ENCODE measurements around the gene TUB.

TUB gene

DNA sequence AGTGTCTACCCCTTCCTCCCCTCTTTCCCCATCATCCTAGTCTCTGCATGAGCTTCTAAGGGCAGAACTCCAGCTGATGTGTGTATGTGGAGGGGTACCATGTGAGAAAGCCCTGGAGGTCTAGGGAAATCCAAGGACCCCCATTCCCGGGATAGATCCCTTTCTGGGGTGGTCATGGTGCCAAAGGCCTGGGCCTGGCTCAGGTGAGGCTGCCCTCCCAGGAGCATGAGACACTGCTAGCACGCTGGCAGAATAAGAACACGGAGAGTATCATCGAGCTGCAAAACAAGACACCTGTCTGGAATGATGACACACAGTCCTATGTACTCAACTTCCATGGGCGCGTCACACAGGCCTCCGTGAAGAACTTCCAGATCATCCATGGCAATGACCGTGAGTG lies 19.6 kb downstream of the TUB start:
- Histone ChIP-seq H3K36me3 (ENCODE audit: control insufficient read depth, insufficient read depth, low read length) (peaks cover 83% of the 10 kb centered on the region), H3K9me3 (ENCODE audit: control insufficient read depth, insufficient read depth, low read depth, low read length) (no peaks in the 10 kb centered on the region), H3K27me3 (ENCODE audit: control insufficient read depth, insufficient read depth, low read length) (no peaks in the 10 kb centered on the region), H3K9ac (ENCODE audit: low read length) (no peak overlapping the region), H3K4me1 (ENCODE audit: control insufficient read depth, insufficient read depth, low read length) (no peaks in the 10 kb centered on the region), H3K4me3 (ENCODE audit: low read depth, low read length) (no peak overlapping the region), H3K27ac (ENCODE audit: low read depth, low read length) (no peak overlapping the region)

DNA sequence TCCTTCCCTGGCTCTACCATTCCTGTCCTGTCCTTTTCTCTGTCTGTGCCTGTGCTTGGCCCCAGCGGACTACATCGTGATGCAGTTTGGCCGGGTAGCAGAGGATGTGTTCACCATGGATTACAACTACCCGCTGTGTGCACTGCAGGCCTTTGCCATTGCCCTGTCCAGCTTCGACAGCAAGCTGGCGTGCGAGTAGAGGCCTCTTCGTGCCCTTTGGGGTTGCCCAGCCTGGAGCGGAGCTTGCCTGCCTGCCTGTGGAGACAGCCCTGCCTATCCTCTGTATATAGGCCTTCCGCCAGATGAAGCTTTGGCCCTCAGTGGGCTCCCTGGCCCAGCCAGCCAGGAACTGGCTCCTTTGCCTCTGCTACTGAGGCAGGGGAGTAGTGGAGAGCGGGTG lies 20.4 kb downstream of the TUB start:
- no peak overlapping the region for H3K9ac ChIP-seq (ENCODE audit: low read length)
- no peak overlapping the region for H3K4me3 ChIP-seq (ENCODE audit: low read depth, low read length)
- no peaks in the 10 kb centered on the region for H3K27me3 ChIP-seq (ENCODE audit: control insufficient read depth, insufficient read depth, low read length)
- peaks cover 86% of the 10 kb centered on the region for H3K36me3 ChIP-seq (ENCODE audit: control insufficient read depth, insufficient read depth, low read length)
- no peak overlapping the region for H3K27ac ChIP-seq (ENCODE audit: low read depth, low read length)
- no peaks in the 10 kb centered on the region for H3K9me3 ChIP-seq (ENCODE audit: control insufficient read depth, insufficient read depth, low read depth, low read length)
- H3K4me1 ChIP-seq (ENCODE audit: control insufficient read depth, insufficient read depth, low read length): no peaks in the 10 kb centered on the region

DNA sequence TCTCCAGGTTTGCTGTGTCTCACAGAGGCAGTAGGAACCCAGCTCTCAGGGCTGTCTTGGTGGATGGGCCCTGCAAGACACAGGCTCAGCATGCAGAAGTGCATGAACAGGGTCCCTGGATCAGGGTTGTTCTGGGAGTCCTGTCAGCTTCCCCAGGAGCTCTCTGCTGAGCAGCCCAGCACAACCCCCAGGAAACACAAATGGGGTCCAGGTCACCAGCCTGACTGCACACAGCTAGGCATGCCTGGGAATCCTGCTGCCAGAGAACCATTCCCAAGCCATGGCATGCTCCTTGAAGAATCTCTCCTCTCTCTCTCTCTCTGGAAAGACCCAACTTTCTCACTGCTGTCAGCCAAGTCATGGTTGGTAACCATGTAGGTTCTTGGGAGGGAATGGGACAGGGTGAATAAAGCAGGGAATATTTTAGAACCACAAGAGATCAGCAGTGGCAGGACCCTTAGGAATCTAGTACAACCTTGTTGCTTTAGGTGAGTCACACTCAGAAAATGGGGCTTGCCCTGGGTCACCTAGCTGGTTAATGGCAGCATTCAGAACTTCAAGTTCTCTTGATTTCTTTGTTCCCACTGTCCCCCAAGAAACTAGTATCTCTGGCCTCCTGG lies 21.4 kb downstream of the TUB start:
- Histone ChIP-seq H3K4me3 (ENCODE audit: low read depth, low read length) (no peak overlapping the region), H3K36me3 (ENCODE audit: control insufficient read depth, insufficient read depth, low read length) (peaks cover 86% of the 10 kb centered on the region), H3K27me3 (ENCODE audit: control insufficient read depth, insufficient read depth, low read length) (no peaks in the 10 kb centered on the region), H3K9ac (ENCODE audit: low read length) (no peak overlapping the region), H3K4me1 (ENCODE audit: control insufficient read depth, insufficient read depth, low read length) (no peaks in the 10 kb centered on the region), H3K9me3 (ENCODE audit: control insufficient read depth, insufficient read depth, low read depth, low read length) (no peaks in the 10 kb centered on the region), H3K27ac (ENCODE audit: low read depth, low read length) (no peak overlapping the region)

DNA sequence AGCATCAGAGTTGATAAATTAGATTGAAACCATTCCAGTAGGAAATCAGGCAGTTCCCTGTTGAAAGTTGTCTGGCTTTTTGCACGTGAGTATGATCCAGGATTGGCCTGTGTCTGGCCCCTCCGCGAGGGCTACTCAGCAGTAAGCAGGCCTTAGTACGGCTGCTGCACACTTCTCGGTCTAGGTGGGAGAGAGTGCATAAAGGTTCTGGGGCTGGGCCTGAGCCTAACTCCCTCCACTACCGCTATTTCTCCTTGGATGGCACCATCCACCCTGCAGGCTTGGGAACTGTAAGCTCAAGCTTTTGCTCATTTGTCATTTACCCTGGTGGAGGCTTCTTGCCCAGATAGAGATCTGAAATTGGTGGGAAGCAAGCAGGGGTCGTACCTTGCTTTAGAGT lies 22.0 kb downstream of the TUB start:
- Histone ChIP-seq H3K36me3 (ENCODE audit: control insufficient read depth, insufficient read depth, low read length) (peaks cover 85% of the 10 kb centered on the region), H3K4me3 (ENCODE audit: low read depth, low read length) (no peak overlapping the region), H3K27ac (ENCODE audit: low read depth, low read length) (no peak overlapping the region), H3K9me3 (ENCODE audit: control insufficient read depth, insufficient read depth, low read depth, low read length) (no peaks in the 10 kb centered on the region), H3K27me3 (ENCODE audit: control insufficient read depth, insufficient read depth, low read length) (no peaks in the 10 kb centered on the region), H3K9ac (ENCODE audit: low read length) (no peak overlapping the region), H3K4me1 (ENCODE audit: control insufficient read depth, insufficient read depth, low read length) (no peaks in the 10 kb centered on the region)

DNA sequence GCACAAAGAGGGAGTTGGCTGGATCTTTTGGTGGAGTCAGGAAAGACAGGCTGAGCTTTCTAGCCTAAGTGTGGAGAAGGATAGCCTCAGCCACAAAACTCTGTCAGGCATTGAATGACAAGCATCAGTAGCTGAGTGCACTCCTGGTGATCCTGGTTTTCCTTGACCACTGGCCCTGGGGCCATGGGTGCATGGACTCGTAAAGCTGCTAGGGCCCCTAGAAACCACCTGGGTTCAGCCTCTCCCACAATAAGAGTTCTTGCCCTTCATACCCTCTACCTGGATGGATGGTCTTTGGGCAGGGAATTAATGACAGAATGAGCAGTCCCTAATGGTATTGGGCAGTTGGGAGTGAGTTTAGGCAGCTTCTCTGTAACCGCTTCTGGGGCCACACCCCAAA lies 22.9 kb downstream of the TUB start:
- H3K36me3 ChIP-seq (ENCODE audit: control insufficient read depth, insufficient read depth, low read length): peaks cover 79% of the 10 kb centered on the region
- no peak overlapping the region for H3K4me3 ChIP-seq (ENCODE audit: low read depth, low read length)
- H3K27me3 ChIP-seq (ENCODE audit: control insufficient read depth, insufficient read depth, low read length): no peaks in the 10 kb centered on the region

DNA sequence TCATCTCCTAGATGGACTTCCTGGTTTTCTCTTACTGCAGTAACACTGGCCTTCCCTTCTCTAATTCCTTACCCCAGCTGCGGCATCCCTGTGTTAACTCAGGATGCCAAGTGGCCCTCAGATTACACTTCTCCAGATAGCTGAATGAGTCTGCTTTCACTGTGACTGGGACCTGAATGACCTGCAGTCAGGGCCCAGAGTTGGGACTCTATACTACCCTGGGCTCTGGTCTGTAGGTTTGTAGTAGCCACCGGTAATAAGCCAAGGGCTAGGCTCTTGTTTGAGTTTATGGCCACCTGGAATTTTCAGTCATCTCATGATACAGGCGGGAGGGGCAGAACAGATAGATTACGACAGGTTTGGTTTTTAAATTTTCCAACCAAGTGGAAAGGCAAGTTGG lies 24.1 kb downstream of the TUB start:
- Histone ChIP-seq H3K4me1 (ENCODE audit: control insufficient read depth, insufficient read depth, low read length) (no peaks in the 10 kb centered on the region), H3K27me3 (ENCODE audit: control insufficient read depth, insufficient read depth, low read length) (no peaks in the 10 kb centered on the region), H3K9me3 (ENCODE audit: control insufficient read depth, insufficient read depth, low read depth, low read length) (no peaks in the 10 kb centered on the region), H3K9ac (ENCODE audit: low read length) (no peak overlapping the region), H3K36me3 (ENCODE audit: control insufficient read depth, insufficient read depth, low read length) (peaks cover 77% of the 10 kb centered on the region), H3K4me3 (ENCODE audit: low read depth, low read length) (no peak overlapping the region), H3K27ac (ENCODE audit: low read depth, low read length) (no peak overlapping the region)

More for the DNA sequence above, 22.9 kb downstream of the TUB start:
- no peaks in the 10 kb centered on the region for H3K4me1 ChIP-seq (ENCODE audit: control insufficient read depth, insufficient read depth, low read length)
- H3K27ac ChIP-seq (ENCODE audit: low read depth, low read length): no peak overlapping the region
- H3K9ac ChIP-seq (ENCODE audit: low read length): no peak overlapping the region
- H3K9me3 ChIP-seq (ENCODE audit: control insufficient read depth, insufficient read depth, low read depth, low read length): no peaks in the 10 kb centered on the region

DNA sequence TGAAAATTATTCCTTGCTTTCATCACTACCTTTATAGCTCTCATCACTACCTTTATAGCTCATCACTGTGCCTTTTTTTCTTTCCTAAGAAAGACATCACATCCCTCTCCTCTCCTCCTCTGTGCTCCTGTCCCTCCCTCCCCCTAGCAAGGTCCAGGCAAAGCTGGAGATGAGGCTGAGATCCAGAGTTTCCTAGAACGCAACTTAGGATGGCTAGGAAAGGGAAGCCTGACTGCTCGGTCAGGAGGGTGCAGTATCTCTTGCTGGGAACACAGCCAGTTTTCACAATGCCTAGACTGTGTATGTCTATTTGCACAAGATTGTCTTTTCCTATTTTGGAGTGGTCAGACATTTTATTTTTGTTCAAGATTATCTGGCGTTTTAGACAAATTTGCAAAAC lies 24.7 kb downstream of the TUB start:
- peaks cover 77% of the 10 kb centered on the region for H3K36me3 ChIP-seq (ENCODE audit: control insufficient read depth, insufficient read depth, low read length)
- no peaks in the 10 kb centered on the region for H3K9me3 ChIP-seq (ENCODE audit: control insufficient read depth, insufficient read depth, low read depth, low read length)
- no peak overlapping the region for H3K27ac ChIP-seq (ENCODE audit: low read depth, low read length)
- no peak overlapping the region for H3K4me3 ChIP-seq (ENCODE audit: low read depth, low read length)
- H3K27me3 ChIP-seq (ENCODE audit: control insufficient read depth, insufficient read depth, low read length): no peaks in the 10 kb centered on the region
- no peak overlapping the region for H3K9ac ChIP-seq (ENCODE audit: low read length)
- H3K4me1 ChIP-seq (ENCODE audit: control insufficient read depth, insufficient read depth, low read length): no peaks in the 10 kb centered on the region

DNA sequence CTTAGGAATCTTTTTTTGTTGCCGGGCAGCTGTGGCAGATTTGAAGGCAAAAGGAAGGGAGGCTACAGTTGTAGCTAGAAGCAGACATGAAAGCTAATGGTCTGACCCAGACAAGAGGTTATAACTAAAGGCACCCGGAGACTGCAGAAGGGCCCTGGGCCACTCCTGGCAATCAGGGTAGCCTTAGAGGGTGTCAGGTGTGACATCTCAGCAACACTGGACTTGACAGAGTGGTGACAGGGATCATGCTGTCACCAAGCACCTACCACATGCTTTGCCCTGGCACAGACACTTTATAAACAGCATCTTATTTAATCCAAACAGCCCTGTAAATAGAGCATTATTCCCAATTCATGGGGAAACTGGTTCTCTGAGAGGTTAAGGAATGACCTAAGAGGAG lies 25.7 kb downstream of the TUB start:
- no peaks in the 10 kb centered on the region for H3K4me1 ChIP-seq (ENCODE audit: control insufficient read depth, insufficient read depth, low read length)
- H3K4me3 ChIP-seq (ENCODE audit: low read depth, low read length): no peak overlapping the region
- no peak overlapping the region for H3K9ac ChIP-seq (ENCODE audit: low read length)
- peaks cover 69% of the 10 kb centered on the region for H3K36me3 ChIP-seq (ENCODE audit: control insufficient read depth, insufficient read depth, low read length)
- H3K27me3 ChIP-seq (ENCODE audit: control insufficient read depth, insufficient read depth, low read length): no peaks in the 10 kb centered on the region
- no peak overlapping the region for H3K27ac ChIP-seq (ENCODE audit: low read depth, low read length)
- no peaks in the 10 kb centered on the region for H3K9me3 ChIP-seq (ENCODE audit: control insufficient read depth, insufficient read depth, low read depth, low read length)

DNA sequence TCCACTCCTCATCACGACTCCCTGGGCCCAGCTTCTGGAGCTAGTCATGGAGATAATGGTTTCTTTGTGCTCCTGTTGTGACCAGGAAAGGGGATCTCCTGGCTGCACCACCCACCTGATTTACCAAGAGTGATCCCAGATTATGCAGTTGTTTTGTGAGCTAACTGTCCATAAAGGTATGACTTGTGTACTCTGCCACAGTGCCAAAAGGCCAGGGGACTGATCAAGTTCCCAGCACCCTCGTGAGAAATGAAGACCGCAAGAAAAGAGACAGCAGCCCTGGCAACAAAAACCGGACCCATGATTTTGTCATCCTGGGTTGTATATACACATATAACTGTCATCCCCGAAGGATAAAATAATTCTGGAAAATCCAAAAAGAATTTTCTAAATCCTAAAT lies 26.6 kb downstream of the TUB start:
- Histone ChIP-seq H3K4me1 (ENCODE audit: control insufficient read depth, insufficient read depth, low read length) (no peaks in the 10 kb centered on the region), H3K9ac (ENCODE audit: low read length) (no peak overlapping the region), H3K27me3 (ENCODE audit: control insufficient read depth, insufficient read depth, low read length) (no peaks in the 10 kb centered on the region), H3K27ac (ENCODE audit: low read depth, low read length) (no peak overlapping the region), H3K36me3 (ENCODE audit: control insufficient read depth, insufficient read depth, low read length) (peaks cover 59% of the 10 kb centered on the region), H3K9me3 (ENCODE audit: control insufficient read depth, insufficient read depth, low read depth, low read length) (no peaks in the 10 kb centered on the region), H3K4me3 (ENCODE audit: low read depth, low read length) (no peak overlapping the region)

DNA sequence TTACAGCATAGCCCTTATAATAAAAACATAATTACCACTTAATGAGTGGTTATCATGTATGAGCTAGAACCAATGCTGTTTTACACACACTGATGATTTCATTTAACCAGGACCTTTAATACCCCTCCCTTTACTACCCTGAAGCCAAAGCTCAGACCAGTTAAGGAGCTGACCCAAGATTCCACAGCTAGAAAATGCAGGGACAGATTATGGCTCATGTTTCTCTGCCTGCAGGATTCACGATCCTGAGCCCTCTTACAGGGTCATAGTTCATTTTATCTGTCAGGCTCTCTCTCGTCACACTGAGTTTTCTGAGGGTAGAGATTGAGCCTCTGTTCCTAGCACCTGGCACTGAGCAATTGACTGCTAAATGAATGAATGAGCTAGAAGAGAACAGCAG lies 27.4 kb downstream of the TUB start:
- Histone ChIP-seq H3K9me3 (ENCODE audit: control insufficient read depth, insufficient read depth, low read depth, low read length) (no peaks in the 10 kb centered on the region), H3K36me3 (ENCODE audit: control insufficient read depth, insufficient read depth, low read length) (peaks cover 57% of the 10 kb centered on the region), H3K4me3 (ENCODE audit: low read depth, low read length) (no peak overlapping the region), H3K4me1 (ENCODE audit: control insufficient read depth, insufficient read depth, low read length) (no peaks in the 10 kb centered on the region), H3K27me3 (ENCODE audit: control insufficient read depth, insufficient read depth, low read length) (no peaks in the 10 kb centered on the region), H3K9ac (ENCODE audit: low read length) (no peak overlapping the region), H3K27ac (ENCODE audit: low read depth, low read length) (no peak overlapping the region)

DNA sequence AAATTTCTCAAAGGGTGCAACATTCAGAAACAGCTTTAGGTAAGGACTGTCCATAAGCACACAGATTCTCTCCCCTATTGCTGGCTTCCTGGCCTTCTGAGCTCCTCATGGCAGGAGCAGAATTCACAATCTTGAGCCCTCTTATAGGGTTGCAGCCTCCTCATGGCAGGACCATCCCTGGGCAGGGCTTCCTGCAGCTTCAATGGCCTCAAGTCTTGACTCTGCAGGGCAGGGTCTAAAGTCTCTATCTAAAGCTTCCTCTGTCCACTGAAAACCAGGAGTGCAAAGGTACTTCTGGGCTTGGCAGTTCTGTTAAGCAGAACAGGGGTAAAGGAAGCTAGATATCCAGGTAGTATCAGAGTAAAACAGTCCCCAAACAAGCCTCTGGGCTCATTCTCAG lies 28.7 kb downstream of the TUB start:
- H3K4me1 ChIP-seq (ENCODE audit: control insufficient read depth, insufficient read depth, low read length): no peaks in the 10 kb centered on the region
- H3K27ac ChIP-seq (ENCODE audit: low read depth, low read length): no peak overlapping the region
- no peaks in the 10 kb centered on the region for H3K27me3 ChIP-seq (ENCODE audit: control insufficient read depth, insufficient read depth, low read length)
- no peak overlapping the region for H3K9ac ChIP-seq (ENCODE audit: low read length)
- H3K4me3 ChIP-seq (ENCODE audit: low read depth, low read length): no peak overlapping the region
- no peaks in the 10 kb centered on the region for H3K9me3 ChIP-seq (ENCODE audit: control insufficient read depth, insufficient read depth, low read depth, low read length)
- peaks cover 45% of the 10 kb centered on the region for H3K36me3 ChIP-seq (ENCODE audit: control insufficient read depth, insufficient read depth, low read length)

DNA sequence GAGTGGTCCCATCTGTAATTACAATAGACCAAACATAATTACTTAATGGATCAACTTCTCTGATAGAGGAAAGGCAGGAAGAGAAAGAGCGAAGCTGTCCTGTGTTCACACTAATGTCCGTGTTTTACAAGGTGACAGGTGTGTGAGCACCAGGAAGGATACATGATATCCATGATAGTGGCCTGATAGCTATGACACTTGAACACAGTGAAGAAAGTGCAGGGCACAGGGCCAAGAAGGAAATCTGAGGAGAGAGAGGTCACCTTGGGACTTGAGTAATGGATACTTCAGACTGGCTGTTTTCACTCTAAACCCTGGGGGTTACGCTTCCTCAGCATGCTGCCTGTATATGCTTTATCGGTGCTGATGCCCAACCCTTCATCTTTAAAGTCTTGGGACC lies 29.4 kb downstream of the TUB start:
- Histone ChIP-seq H3K9me3 (ENCODE audit: control insufficient read depth, insufficient read depth, low read depth, low read length) (no peaks in the 10 kb centered on the region), H3K36me3 (ENCODE audit: control insufficient read depth, insufficient read depth, low read length) (peaks cover 39% of the 10 kb centered on the region), H3K4me3 (ENCODE audit: low read depth, low read length) (no peak overlapping the region), H3K4me1 (ENCODE audit: control insufficient read depth, insufficient read depth, low read length) (no peaks in the 10 kb centered on the region), H3K9ac (ENCODE audit: low read length) (no peak overlapping the region), H3K27me3 (ENCODE audit: control insufficient read depth, insufficient read depth, low read length) (no peaks in the 10 kb centered on the region), H3K27ac (ENCODE audit: low read depth, low read length) (no peak overlapping the region)
